Keratinocyte (primary cell): Measurements from ENCODE around the gene GTF2IRD1.

Experiments
- EZH2 ChIP-seq: IDR thresholded peaks from one replicate; pipeline ENCODE4 v1.6.1; 2012; ENCODE audit warnings: inconsistent platforms, mild to moderate bottlenecking, low read length, moderate library complexity
- TF ChIP-seq, protein P1 (sequence below), 3 experiments: IDR thresholded peaks in 1 of 3; conservative IDR thresholded peaks in 1 of 3; optimal IDR thresholded peaks in 1 of 3; 2 replicates in 2 of 3; 3 replicates in 1 of 3; pipeline versions ENCODE3 to v1.5.1; 2011; ENCODE audit warnings: low read length in 3 of 3, mild to moderate bottlenecking in 3 of 3, moderate library complexity in 2 of 3, control low read depth in 1 of 3, inconsistent platforms in 1 of 3; ENCODE audit not compliant: insufficient read depth in 2 of 3; ENCODE audit errors: extremely low read depth in 1 of 3

DNA sequence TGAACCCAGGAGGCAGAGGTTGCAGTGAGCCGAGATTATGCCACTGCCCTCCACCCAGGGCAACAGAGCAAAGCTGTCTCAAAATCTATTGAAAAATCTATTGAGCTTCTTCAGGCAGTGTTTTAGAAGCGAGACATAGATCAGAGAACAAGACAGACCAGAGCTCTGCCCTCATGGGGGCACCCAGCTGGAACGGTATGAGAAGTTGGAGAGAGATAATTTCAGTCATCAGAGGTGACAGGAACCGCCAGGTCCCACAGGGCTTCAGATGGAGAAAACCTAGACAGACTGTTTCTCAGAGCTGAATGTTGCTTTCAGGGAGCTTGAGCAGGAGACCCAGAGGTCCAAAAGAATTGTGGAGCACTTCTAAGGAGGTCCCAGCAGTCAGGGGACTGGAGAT is 14.2 kb upstream of the GTF2IRD1 start:
- TF ChIP-seq, protein P1, sequence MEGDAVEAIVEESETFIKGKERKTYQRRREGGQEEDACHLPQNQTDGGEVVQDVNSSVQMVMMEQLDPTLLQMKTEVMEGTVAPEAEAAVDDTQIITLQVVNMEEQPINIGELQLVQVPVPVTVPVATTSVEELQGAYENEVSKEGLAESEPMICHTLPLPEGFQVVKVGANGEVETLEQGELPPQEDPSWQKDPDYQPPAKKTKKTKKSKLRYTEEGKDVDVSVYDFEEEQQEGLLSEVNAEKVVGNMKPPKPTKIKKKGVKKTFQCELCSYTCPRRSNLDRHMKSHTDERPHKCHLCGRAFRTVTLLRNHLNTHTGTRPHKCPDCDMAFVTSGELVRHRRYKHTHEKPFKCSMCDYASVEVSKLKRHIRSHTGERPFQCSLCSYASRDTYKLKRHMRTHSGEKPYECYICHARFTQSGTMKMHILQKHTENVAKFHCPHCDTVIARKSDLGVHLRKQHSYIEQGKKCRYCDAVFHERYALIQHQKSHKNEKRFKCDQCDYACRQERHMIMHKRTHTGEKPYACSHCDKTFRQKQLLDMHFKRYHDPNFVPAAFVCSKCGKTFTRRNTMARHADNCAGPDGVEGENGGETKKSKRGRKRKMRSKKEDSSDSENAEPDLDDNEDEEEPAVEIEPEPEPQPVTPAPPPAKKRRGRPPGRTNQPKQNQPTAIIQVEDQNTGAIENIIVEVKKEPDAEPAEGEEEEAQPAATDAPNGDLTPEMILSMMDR (optimal IDR thresholded peaks at IDR 0.05 in 1 of 3, IDR thresholded peaks at IDR 0.05 in 1 of 3, conservative IDR thresholded peaks at IDR 0.05 in 1 of 3; ENCODE audit: extremely low read depth in 1 of 3, insufficient read depth in 2 of 3, low read length in 3 of 3) = no peak
- no peak for TF ChIP-seq EZH2
